Lower leg skin (tissue), 3 donors: ENCODE results near the gene CNTNAP5.

ENCODE experiments used
- CTCF ChIP-seq, 3 donors: fragments of 450-650 bp; IDR thresholded peaks; one replicate each; pipeline ENCODE4 v1.5.1; 2016; ENCODE audit warnings: antibody characterized with exemption in 3 of 3, mild to moderate bottlenecking in 3 of 3, moderate library complexity in 2 of 3
- POLR2A ChIP-seq, 2 donors: fragments of 450-650 bp; IDR thresholded peaks; one replicate each; pipeline ENCODE4 v1.6.1; 2016 to 2017; ENCODE audit warnings: antibody characterized with exemption in 2 of 2, mild to moderate bottlenecking in 1 of 2, moderate library complexity in 1 of 2

GRCh38 chr2:124131276-124131675 lies 106.2 kb downstream of the CNTNAP5 start:
- TF ChIP-seq POLR2A (IDR thresholded peaks at IDR 0.05) (no peak), CTCF (IDR thresholded peaks at IDR 0.05) (no peak)
